HEK293 (cell line): ENCODE measurements around the gene RCOR1.

Experiments
- CTCF ChIP-seq: fragments of 450-650 bp; formaldehyde crosslinking; IDR thresholded peaks from 2 replicates; pipeline ENCODE4 v1.5.1; 2016; ENCODE audit warnings: missing biosample characterization, missing genetic modification characterization
- ELK4 ChIP-seq: IDR thresholded peaks from 2 replicates; pipeline ENCODE4 v1.6.1; 2011; ENCODE audit warnings: mild to moderate bottlenecking, low read depth, low read length, borderline replicate concordance
- MEIS1 ChIP-seq: sonication (generic); formaldehyde crosslinking; IDR thresholded peaks from 2 replicates; pipeline ENCODE4 v1.8.1; 2022; ENCODE audit warnings: missing genetic modification reagents, mild to moderate bottlenecking, borderline replicate concordance
- REST ChIP-seq: fragments of 450-650 bp; formaldehyde crosslinking; IDR thresholded peaks from 2 replicates; pipeline ENCODE4 v1.5.1; 2016; ENCODE audit warnings: missing biosample characterization, missing genetic modification characterization
- ZFP41 ChIP-seq: fragments of 450-650 bp; formaldehyde crosslinking; IDR thresholded peaks from 2 replicates; pipeline ENCODE4 v1.5.1; 2016; ENCODE audit warnings: missing biosample characterization, missing genetic modification characterization, borderline replicate concordance
- ZNF514 ChIP-seq: fragments of 450-650 bp; formaldehyde crosslinking; IDR thresholded peaks from 2 replicates; pipeline ENCODE4 v1.5.1; 2016; ENCODE audit warnings: missing biosample characterization, missing genetic modification characterization
- ZNF747 ChIP-seq: fragments of 450-650 bp; formaldehyde crosslinking; IDR thresholded peaks from 2 replicates; pipeline ENCODE4 v1.5.1; 2016; ENCODE audit warnings: missing biosample characterization, missing genetic modification characterization

DNA sequence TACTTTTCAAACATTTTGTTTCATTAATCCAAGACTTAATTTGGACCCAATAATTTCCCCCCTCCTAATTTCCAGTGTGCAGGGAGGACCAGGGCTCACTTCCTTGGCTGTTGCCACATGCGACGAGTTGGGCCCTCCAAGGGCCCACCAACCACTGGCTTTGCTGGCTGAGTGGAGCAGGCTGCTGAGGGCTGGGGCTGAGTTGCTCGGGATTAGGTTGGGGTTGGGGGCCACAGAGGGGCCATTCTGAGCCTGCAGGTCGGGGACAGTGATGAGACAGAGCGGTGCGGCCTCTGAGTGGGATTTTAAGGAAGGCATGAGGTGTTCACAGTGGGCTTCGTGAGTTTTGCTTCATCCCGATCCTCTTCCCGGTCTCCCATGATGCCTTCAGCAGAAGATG, 178.7 kb downstream of the RCOR1 start:
- TF ChIP-seq ZFP41 (tag by site-specific recombination) (no peak), ZNF747 (tag by site-specific recombination) (no peak), REST (tag by site-specific recombination) (no peak), ELK4 (no peak), CTCF (tag by site-specific recombination) (no peak), ZNF514 (no peak), MEIS1 (CRISPR knock-in tag) (no peak)
